ENCODE data around the gene CYGB. TPM values are rescaled to one million over a fixed set of nuclear protein-coding genes. Genes with fewer than 3 reads are reported as not detected.

CYGB gene
- total and polyA plus RNA-seq, 4 donors, result 0.83 to 7.8 (median 1.4) TPM

DNA sequence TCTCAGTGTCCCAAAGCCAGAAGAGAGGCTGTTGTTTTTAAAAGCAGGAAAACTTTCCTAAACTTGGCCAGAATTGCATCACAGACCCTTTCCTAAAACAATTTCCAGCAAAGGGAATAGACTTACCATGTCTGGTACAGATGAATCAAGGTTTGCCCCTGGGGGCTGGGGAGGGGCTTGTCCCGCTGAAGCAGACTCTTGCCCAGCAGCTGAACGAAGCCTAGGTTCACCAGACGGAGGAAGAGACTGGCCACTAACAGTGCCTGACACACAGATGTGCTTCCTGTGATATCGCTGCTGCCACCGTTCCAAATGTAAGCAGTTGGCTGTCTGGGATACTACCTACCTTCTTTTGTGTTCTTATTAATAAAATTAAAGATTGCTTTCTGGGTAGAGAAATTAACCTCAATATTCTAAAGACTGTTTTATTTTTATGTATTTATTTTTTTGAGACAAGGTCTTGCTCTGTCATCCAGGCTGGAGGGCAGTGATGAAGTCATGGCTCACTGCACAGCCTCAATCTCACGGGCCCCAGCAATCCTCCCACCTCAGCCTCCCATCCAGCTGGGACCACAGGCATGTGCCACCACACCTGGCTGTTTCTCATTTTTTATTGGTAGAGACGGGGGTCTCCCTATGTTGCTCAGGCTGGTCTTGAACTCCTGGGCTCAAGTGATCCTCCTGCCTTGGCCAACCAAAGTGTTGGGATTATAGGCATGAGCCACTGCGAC, 15.8 kb upstream of the CYGB start:
- Histone ChIP-seq H3K27ac (ENCODE audit: low read depth in 1 of 2, low read length in 2 of 2) (no peak overlapping the region), H3K4me1 (ENCODE audit: control insufficient read depth in 4 of 4, insufficient read depth in 4 of 4, low read length in 3 of 4) (peaks cover 10 to 38% (median 29%) of the 10 kb centered on the region in 4 donors), H3K9ac (ENCODE audit: low read depth in 1 of 2, low read length in 2 of 2) (no peak overlapping the region), H3K36me3 (ENCODE audit: control insufficient read depth in 4 of 4, insufficient read depth in 3 of 4, low read depth in 1 of 4, low read length in 3 of 4) (no peaks in the 10 kb centered on the region), H3K27me3 (ENCODE audit: control insufficient read depth in 4 of 4, insufficient read depth in 4 of 4, low read length in 3 of 4) (no peaks in the 10 kb centered on the region), H3K9me3 (ENCODE audit: control insufficient read depth in 4 of 4, low read length in 3 of 4) (no peaks in the 10 kb centered on the region), H3K4me3 (ENCODE audit: low read depth in 1 of 3, low read length in 3 of 3) (no peak overlapping the region)
- no peak for DNase-seq (ENCODE audit: low spot score)
- TF ChIP-seq GABPA (IDR thresholded peaks at IDR 0.05 in 1 of 2, conservative IDR thresholded peaks at IDR 0.05 in 1 of 2) (no peak), TAF1 (conservative IDR thresholded peaks at IDR 0.05) (no peak), SP1 (IDR thresholded peaks at IDR 0.05) (no peak), EGR1 (IDR thresholded peaks at IDR 0.05; ENCODE audit: low read depth in 2 of 2) (no peak), YY1 (IDR thresholded peaks at IDR 0.05) (no peak), RAD21 (IDR thresholded peaks at IDR 0.05) (no peak), RXRA (IDR thresholded peaks at IDR 0.05) (no peak), FOXA2 (IDR thresholded peaks at IDR 0.05) (no peak), NR2F2 (IDR thresholded peaks at IDR 0.05) (no peak), HNF4A (conservative IDR thresholded peaks at IDR 0.05) (no peak), JUND (IDR thresholded peaks at IDR 0.05) (no peak), FOXA1 (IDR thresholded peaks at IDR 0.05) (no peak), HNF4G (IDR thresholded peaks at IDR 0.05) (no peak)
- TF ChIP-seq, protein P1, sequence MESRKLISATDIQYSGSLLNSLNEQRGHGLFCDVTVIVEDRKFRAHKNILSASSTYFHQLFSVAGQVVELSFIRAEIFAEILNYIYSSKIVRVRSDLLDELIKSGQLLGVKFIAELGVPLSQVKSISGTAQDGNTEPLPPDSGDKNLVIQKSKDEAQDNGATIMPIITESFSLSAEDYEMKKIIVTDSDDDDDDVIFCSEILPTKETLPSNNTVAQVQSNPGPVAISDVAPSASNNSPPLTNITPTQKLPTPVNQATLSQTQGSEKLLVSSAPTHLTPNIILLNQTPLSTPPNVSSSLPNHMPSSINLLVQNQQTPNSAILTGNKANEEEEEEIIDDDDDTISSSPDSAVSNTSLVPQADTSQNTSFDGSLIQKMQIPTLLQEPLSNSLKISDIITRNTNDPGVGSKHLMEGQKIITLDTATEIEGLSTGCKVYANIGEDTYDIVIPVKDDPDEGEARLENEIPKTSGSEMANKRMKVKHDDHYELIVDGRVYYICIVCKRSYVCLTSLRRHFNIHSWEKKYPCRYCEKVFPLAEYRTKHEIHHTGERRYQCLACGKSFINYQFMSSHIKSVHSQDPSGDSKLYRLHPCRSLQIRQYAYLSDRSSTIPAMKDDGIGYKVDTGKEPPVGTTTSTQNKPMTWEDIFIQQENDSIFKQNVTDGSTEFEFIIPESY (IDR thresholded peaks at IDR 0.05), result no peak
- TF ChIP-seq, protein P2, sequence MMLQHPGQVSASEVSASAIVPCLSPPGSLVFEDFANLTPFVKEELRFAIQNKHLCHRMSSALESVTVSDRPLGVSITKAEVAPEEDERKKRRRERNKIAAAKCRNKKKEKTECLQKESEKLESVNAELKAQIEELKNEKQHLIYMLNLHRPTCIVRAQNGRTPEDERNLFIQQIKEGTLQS (IDR thresholded peaks at IDR 0.05), result no peak
- TF ChIP-seq, protein P3, sequence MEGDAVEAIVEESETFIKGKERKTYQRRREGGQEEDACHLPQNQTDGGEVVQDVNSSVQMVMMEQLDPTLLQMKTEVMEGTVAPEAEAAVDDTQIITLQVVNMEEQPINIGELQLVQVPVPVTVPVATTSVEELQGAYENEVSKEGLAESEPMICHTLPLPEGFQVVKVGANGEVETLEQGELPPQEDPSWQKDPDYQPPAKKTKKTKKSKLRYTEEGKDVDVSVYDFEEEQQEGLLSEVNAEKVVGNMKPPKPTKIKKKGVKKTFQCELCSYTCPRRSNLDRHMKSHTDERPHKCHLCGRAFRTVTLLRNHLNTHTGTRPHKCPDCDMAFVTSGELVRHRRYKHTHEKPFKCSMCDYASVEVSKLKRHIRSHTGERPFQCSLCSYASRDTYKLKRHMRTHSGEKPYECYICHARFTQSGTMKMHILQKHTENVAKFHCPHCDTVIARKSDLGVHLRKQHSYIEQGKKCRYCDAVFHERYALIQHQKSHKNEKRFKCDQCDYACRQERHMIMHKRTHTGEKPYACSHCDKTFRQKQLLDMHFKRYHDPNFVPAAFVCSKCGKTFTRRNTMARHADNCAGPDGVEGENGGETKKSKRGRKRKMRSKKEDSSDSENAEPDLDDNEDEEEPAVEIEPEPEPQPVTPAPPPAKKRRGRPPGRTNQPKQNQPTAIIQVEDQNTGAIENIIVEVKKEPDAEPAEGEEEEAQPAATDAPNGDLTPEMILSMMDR (IDR thresholded peaks at IDR 0.05; ENCODE audit: low read depth, low read length, missing input control), result no peak
- TF ChIP-seq, protein P4, sequence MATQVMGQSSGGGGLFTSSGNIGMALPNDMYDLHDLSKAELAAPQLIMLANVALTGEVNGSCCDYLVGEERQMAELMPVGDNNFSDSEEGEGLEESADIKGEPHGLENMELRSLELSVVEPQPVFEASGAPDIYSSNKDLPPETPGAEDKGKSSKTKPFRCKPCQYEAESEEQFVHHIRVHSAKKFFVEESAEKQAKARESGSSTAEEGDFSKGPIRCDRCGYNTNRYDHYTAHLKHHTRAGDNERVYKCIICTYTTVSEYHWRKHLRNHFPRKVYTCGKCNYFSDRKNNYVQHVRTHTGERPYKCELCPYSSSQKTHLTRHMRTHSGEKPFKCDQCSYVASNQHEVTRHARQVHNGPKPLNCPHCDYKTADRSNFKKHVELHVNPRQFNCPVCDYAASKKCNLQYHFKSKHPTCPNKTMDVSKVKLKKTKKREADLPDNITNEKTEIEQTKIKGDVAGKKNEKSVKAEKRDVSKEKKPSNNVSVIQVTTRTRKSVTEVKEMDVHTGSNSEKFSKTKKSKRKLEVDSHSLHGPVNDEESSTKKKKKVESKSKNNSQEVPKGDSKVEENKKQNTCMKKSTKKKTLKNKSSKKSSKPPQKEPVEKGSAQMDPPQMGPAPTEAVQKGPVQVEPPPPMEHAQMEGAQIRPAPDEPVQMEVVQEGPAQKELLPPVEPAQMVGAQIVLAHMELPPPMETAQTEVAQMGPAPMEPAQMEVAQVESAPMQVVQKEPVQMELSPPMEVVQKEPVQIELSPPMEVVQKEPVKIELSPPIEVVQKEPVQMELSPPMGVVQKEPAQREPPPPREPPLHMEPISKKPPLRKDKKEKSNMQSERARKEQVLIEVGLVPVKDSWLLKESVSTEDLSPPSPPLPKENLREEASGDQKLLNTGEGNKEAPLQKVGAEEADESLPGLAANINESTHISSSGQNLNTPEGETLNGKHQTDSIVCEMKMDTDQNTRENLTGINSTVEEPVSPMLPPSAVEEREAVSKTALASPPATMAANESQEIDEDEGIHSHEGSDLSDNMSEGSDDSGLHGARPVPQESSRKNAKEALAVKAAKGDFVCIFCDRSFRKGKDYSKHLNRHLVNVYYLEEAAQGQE (IDR thresholded peaks at IDR 0.05), result no peak
- TF ChIP-seq, protein P5, sequence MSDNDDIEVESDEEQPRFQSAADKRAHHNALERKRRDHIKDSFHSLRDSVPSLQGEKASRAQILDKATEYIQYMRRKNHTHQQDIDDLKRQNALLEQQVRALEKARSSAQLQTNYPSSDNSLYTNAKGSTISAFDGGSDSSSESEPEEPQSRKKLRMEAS (IDR thresholded peaks at IDR 0.05), result no peak
- 84% methylated on average over 8 of the region's 8 CpGs for WGBS
